Retinal pigment epithelial cell (primary cell): Measurements from ENCODE around the gene C10orf62.

Experiments used
- DNase-seq: peaks from one replicate; pipeline ENCODE4 v3.0.0-alpha.2; 2010; ENCODE audit warnings: low read depth
- H3K4me3 ChIP-seq: 2 replicates; pipeline ENCODE4 v1.5.1; 2011; ENCODE audit warnings: mild to moderate bottlenecking, low read length, control low read depth, moderate library complexity
- TF ChIP-seq, protein P1 (sequence below): conservative IDR thresholded peaks from 2 replicates; pipeline ENCODE4 v1.5.1; 2011; ENCODE audit warnings: low read depth, low read length, control low read depth, inconsistent platforms

The C10orf62 gene

DNA sequence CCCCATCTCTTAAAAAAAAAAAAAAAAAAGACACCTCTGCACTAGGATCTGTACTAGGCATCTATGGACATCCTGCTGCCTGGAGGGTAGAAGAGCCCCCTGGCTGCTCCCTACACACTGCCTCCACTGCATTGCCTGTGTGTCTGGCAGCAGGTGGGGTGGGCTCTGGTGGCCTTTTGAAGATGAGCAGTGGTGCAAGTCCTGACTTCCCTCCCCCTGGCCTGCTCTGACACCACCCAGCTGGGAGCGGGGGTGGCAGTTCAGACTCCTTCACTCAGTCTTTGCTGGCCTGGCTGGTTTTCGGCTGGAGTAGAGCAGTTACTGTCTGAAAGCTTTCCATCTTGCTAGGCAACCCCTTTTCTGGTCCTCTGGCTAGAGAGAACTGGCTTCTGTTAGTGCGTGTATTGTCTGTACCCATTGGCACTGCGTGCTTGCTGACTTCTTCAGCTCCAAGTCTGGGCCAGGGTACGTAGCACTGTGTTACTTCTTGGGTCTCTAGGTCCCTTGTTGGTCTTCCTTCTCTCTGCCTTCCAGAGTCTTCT, 17.6 kb downstream of the C10orf62 start:
- no peak for DNase-seq
- no peak overlapping the region for H3K4me3 ChIP-seq
- TF ChIP-seq, protein P1, sequence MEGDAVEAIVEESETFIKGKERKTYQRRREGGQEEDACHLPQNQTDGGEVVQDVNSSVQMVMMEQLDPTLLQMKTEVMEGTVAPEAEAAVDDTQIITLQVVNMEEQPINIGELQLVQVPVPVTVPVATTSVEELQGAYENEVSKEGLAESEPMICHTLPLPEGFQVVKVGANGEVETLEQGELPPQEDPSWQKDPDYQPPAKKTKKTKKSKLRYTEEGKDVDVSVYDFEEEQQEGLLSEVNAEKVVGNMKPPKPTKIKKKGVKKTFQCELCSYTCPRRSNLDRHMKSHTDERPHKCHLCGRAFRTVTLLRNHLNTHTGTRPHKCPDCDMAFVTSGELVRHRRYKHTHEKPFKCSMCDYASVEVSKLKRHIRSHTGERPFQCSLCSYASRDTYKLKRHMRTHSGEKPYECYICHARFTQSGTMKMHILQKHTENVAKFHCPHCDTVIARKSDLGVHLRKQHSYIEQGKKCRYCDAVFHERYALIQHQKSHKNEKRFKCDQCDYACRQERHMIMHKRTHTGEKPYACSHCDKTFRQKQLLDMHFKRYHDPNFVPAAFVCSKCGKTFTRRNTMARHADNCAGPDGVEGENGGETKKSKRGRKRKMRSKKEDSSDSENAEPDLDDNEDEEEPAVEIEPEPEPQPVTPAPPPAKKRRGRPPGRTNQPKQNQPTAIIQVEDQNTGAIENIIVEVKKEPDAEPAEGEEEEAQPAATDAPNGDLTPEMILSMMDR: no peak

DNA sequence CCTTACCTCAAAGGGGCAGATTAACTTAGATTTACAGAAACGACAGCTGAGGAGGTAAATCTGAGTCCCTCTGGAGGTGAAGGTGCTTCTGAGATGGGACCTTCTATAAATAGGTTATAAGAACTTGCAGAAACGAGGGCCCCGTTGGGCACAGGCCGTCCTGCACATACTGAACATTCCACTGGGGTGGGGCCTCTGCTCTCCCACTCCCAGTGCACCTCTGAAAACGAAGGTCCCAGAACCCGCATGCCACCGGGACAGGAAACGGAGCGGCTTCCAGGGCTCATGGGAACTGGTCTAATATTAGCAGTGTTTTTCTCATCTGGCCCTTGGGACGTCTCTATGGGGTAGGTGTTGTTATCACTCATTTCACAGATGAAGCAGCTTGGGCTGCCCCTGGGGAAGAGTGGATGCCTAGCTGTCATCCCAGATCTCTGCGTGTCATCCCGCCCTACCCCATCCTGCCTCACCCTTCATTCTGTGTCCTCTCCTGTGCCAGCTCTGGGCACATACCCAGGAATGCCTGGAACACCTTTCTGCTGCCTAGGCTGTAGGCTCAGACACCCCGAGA, 19.6 kb downstream of the C10orf62 start:
- H3K4me3 ChIP-seq: no peak overlapping the region
- no peak for DNase-seq
- TF ChIP-seq, protein P1: no peak

DNA sequence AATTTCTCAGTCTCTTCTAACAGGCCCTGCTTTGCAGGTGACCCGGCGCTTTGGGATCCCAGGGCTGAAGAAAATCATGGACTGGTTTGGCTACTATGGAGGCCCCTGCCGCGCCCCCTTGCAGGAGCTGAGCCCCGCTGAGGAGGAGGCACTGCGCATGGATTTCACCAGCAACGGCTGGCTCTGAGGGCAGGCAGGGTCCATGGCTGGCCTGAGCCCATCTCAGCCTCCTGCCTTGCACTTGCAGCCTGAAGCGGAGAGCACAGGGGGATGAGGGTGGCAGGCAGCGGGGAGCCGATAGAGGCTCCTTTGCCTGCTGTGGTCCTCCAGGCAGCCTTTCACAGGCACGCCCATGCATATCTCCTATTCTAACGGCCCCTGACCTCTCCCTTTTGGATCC, 22.0 kb downstream of the C10orf62 start:
- no peak overlapping the region for H3K4me3 ChIP-seq
- TF ChIP-seq, protein P1: no peak
- no peak for DNase-seq

DNA sequence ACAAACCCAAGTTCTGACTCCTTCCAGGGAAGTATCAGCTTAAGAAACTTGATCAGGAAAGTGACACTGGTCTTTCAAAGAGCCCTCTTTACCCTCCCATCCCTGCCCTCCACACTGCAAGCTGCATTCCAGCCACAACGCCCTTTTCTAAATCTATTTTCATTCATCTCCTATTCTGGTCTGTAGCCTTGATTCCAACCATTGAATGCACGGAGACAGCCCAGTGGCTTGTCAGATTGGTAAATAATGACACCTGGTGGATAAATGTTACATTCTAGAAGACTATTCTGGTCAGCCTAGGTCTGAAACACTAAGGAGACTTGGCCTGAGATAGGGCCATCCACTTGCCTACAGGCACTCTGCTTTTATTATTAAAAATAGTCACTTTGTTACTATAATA, 22.9 kb downstream of the C10orf62 start:
- no peak overlapping the region for H3K4me3 ChIP-seq
- TF ChIP-seq, protein P1: peak; percentile 36
- DNase-seq: peak; percentile 25

DNA sequence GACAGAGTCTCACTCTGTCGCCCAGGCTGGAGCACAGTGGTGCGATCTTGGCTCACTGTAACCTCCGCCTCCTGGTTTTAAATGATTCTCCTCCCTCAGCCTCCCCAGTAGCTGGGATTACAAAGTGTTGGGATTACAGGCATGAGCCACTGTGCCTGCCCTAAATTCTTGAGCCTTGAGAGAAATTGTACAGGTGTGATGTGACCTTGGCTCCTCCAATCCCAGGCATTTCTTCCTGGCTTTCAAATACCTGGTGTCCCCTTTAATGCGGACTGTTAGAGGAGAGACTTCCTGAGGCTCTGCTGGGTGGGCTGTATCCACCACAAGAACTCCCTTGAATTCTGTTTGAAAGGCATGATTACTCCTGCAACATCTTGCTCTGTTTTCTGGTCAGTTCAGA, 28.8 kb downstream of the C10orf62 start:
- TF ChIP-seq, protein P1: no peak
- H3K4me3 ChIP-seq: no peak overlapping the region
- DNase-seq: no peak

DNA sequence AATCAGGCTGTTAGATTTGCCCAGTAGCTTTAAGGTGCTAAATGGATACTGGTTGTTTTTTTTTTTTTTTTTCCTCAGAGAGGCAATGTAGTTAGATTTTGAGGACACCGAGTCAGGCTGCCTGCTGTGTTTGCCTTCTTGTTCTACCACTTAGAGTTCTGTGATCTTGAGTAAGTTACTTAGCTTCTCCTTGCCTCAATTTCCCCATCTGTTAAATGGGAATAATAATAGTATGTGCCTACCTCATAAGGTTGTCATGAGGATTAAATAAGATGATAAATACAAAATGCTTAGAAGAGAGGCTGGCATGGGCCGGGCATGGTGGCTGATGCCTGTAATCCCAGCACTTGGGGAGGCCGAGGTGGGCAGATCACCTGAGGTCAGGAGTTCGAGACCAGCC, 29.2 kb downstream of the C10orf62 start:
- TF ChIP-seq, protein P1: no peak
- no peak for DNase-seq
- no peak overlapping the region for H3K4me3 ChIP-seq

DNA sequence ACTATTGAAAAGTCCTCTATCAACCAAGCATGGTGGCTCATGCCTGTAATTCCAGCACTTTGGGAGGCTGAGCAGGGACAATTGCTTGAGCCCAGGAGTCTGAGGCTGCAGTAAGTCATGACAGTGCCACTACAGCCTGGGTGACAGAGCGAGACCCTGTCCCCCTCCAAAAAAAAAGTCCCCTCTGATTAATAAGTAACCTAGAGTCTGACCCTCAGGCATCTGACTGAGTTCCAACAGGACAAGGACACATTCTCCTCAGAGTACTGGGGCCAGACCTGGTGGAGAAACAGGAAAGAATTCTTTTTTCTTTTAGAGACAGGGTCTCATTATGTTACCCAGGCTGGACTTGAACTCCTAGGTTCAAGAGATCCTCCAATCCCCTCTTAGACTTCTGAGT, 33.8 kb downstream of the C10orf62 start:
- no peak for DNase-seq
- H3K4me3 ChIP-seq: no peak overlapping the region
- TF ChIP-seq, protein P1: no peak
